ELF-1 (cell line): Measurements from ENCODE around the gene OSBPL3.
"Not testable (repeated sequence)": the region's sequence is repeated elsewhere in the genome, so short reads cannot be mapped to it uniquely, and the experiment has no call there.

ENCODE experiments used
- DNase-seq: peaks from one replicate; pipeline ENCODE4 v3.0.0-alpha.2; 2016; ENCODE audit warnings: low read depth, low spot score

Gene OSBPL3

DNA sequence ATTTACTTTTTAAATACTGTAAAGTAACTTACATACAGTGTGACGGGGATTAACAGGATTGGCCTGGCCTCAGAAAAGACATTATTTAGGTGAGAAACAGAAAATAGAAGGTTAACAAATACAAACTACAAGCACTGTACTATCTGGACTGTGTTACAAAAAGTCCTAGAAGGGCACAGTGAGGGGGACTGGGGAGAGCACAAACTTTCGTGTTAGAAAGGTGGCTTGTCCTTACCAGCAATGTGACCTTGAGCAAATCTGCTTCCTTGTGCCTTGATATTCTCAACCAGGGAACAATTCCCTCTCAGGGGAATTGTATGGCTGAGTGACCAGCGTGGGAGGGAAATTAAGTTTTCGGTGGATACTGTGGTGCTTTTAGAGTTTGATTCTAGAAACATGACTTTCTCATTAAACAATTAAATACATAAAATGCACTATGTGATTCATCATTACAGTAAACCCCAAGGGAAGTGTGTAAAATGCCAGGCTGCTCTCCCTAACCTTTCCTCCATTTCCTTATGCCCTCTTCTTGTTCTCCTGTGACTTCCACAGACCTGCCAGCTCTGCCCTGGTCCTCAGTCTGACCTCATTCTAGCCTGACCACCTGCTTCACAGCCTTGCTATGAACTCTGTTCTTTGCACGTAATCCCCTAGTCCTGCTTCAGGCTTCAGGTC, 57.7 kb downstream of the OSBPL3 start:
- DNase-seq: no peak

- DNase-seq: no peak
Observed at GRCh38 chr7:24921362-24921679, 58.7 kb downstream of the OSBPL3 start.

DNA sequence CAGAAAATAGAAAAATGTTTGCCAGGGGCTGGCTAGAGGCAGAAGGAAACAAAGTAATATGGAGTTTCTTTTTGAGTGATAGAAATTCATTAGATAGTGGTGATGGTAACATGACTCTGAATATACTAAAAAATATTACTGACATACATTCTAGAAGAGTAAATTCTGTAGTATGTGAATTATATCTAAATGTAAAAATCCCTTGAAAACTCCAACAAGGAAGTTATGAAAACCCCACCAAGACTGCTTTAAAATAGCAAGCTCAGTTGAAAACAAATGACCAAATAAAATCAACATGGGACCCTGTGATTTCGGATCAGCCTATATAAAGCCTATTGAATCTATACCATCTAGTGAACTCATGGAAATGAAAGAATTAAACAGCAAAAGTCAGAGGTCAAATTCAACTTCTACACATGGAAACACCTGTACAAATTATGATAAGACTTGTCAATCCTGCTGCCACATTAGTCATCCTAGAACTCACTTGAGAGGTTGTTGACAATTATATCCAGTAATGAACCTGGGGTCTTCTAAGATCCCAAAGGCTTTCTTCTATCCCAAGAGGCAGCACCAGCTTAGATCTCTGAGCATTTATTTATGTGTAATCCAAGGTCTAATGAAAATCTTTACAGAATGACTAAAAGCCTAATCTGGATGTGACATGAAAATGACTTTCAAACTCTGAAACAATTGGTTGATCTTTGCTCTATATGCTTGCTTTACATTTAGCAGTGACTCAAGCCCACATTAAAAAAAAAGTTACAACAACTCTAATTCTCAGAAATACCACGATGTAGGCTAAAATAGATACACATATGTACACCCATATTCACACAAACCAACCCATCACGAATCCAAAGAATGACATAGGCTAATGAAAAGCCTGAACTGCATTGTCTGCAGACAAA, 59.3 kb downstream of the OSBPL3 start:
- no peak for DNase-seq

GRCh38 chr7:24917510-24918239, 62.3 kb downstream of the OSBPL3 start:
- DNase-seq: no peak

GRCh38 chr7:24916463-24917040, 63.4 kb downstream of the OSBPL3 start:
- no peak for DNase-seq

- no peak for DNase-seq
Observed at GRCh38 chr7:24914465-24914859, 65.5 kb downstream of the OSBPL3 start.

DNA sequence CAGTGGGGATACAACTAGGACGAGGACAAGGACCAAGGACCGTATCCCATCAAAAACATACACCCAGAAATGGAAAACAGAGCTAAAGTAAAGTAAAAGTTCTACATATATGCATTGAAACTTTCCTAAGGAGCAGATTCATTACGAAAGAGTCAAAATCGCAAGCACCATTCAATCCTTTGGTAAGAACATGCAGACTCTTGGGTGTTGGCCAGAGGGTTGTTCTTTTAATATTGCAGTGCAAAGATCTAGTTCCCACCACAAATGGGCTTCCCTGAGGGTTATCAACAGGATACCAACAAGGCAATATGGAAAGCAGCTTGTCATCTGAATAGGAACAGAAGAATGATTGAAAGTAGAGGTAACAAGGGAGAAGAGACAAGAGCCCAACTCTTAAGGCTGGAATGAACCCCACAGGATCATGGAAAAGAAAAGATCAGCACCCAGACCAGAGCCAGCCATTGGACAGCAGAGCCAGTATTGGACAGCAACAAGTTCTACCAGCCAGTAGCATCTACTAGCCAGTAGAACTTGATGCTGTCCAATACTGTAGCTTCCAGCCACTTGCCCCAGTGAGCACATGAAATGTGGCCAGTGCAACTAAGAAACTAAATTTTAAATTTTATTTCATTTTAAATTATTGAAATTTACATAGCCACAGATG, 66.0 kb downstream of the OSBPL3 start:
- no peak for DNase-seq

DNA sequence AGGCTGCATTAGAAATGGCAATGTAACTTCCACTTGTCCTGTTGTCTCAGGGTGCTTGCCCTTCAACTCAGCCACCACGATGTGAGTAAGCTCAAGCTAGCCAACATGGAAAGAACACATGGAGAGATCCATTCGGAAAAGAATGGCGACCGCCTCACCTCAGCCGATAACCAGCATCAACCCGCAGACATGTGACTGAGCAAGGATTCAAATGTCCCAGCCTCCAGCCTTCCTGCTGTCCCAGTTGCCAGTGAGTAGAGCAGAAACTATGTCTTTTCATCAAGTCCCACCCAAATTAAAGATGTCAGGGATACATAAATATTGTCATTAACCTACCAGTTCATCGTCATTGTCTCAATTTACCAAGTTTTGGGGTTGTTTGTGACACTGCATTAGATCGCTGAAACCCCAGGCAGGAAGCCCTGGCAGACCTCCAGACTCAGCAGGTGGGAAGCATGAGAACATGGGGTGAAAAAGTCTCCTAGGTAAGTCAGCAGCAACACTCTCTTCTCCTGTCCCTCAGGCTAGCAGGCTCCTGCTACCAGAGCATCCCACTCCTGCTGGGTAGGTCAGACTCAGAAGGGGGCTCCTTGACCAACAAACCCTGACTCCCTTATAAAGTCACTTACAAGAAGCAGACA, 67.0 kb downstream of the OSBPL3 start:
- no peak for DNase-seq

DNA sequence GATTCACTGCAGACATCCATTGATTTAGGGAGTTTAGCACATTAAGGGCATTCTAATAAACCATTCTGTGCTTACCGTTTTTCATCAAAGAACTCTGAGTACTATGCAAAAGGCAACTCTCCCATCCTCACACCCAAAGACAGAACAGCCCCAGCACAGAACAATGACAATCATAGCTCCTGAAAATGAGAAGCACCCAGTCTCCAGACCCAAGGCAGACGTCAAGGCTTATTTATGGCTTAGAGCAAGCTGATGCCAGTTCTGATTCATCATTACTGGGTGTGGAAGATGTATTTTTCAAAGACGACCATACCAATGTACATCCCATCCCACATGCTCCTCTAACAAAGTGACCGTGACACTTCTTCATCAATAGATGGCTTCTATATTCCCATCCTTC, 67.6 kb downstream of the OSBPL3 start:
- DNase-seq: no peak

- no peak for DNase-seq
Observed at GRCh38 chr7:24911213-24911603, 68.8 kb downstream of the OSBPL3 start.

DNA sequence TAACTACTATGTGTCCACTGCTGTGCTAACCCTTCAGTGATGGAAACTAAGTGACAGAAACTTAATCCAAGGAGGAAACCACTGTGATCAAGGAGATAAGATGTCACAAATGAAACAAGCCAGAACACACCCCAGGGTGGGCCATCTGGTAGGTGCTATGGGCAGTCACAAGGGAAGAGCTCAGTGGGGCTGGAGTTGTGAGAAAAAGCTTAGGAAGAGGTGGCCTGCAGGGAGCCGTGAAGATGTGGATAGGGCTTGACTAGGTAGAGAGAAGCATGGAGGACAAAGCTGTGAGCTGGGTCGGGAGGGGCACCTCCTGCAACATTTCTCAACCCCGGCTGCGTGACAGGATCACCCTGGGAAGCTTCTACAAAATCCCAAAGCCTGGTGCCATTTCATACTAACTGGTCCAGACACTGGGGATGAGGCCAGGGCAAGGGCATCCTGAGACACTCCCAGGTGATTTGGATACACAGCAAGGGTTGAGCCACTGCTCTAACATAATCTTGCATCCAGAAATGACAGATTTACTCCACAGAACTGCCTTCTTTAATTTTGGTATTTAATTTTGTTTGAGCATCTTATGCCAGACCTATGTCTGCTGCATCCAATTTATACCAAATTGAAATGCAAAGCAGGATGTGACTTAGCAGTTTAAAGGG, 69.3 kb downstream of the OSBPL3 start:
- DNase-seq: no peak

GRCh38 chr7:24908727-24909126, 71.3 kb downstream of the OSBPL3 start:
- DNase-seq: no peak

DNA sequence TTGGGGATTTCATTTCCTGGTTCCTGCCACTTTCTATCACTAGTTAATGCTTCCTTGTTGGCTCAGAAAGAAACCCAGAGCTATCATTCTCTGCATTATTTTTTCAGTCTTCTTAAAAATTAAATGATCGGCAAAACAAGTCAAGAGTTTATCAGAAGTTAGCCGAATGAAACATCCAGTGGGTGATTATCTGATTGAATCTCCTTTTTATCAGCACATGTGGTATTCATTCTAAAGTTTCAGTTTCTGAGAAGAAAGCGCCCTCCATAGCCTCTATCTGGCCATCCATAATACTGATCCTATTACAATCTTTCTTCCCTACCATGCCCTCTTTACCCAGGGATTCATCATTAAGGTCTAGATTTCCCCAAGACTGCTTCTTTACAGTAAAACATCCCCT, 71.8 kb downstream of the OSBPL3 start:
- DNase-seq: no peak

DNA sequence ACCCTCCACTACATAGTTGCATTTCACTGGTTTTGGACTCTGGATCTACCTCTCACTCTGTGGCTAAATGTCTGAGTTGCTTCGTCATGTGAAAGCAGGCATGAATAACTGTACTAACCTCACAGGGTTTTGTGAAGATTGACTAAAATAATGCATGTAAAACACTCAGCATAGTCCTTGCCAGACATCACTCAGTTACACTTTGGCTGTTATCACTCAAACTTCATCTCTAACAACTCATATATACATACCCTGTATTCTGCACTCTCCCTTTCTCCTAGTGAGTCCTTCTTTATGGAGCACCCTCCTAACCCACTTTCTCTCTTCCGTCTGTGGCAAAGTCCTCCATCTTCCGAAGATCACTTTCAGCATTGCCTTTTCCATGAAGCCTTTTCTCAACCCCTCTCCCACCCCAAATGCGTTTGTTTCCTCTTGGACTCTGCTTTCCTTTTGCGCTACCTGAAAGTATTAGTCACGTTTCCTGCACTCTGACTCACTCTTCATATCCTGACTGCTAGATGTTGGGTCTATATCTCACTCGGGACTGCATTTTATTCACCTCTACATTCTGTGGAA, 72.6 kb downstream of the OSBPL3 start:
- DNase-seq: no peak

GRCh38 chr7:24905996-24906770, 73.8 kb downstream of the OSBPL3 start:
- DNase-seq: no peak

DNA sequence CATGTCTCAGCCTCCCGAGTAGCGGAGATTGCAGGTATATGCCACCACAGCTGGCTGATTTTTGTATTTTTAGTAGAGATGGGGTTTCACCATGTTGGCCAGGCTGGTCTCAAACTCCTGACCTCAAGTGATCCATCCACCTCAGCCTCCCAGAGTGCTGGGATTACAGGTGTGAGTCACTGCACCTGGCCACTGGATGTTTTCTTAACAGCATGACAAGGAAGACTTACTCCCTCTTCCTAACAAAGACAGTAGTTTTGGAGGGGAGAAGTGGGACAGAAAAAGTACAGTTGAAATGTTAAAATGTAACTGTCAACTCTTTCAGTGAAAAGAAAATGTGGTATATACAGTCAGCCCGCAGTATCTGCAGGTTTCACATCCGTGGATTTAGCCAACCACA, 76.0 kb downstream of the OSBPL3 start:
- DNase-seq: not testable (repeated sequence)

GRCh38 chr7:24903559-24903958, 76.4 kb downstream of the OSBPL3 start:
- DNase-seq: no peak

GRCh38 chr7:24902931-24903330, 77.0 kb downstream of the OSBPL3 start:
- DNase-seq: no peak

DNA sequence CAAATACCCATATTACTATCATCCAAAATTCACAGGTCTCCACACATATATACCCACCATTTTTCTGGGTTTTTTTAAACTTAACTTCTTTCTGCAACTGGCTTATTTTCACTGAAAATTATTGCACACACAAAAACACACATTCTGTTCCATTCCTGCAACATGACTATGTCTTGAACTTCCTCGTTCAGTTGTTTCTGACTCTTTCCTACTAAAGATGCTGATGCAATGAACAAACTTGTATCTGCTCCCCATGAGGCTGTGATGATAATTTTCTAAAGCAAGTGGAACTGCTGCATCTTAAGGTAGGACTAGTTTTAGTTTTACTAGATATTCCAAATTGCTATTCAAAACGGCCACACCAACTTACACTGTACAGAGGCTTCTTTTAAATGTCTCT, 77.7 kb downstream of the OSBPL3 start:
- DNase-seq: no peak

DNA sequence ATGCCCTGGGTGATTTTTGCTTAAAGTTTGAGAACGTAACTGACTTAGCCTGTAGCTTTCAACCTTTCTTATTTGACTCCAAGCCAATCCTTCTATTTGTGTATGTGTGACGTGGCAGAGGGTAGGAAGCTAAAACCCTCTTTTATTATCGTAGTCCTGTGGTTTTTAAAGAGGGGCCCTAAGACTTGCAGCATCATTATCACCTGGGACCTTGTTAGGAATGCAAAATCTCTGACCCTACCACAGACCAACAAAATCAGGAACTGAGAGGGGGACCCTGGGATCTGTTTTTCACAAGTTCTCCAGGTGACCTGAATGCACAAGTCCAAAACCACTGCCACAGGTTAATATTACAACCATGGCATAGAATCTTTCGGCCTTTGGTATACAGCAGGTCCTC, 80.1 kb downstream of the OSBPL3 start:
- no peak for DNase-seq
